ES-I3 (cell line): ENCODE data around the gene PLEKHM1.

Experiments used
- H3K36me3 ChIP-seq: 2 replicates; pipeline ENCODE4 v1.6.1; 2013; ENCODE audit warnings: mild to moderate bottlenecking, low read length, control low read depth, moderate library complexity; ENCODE audit not compliant: insufficient read depth
- H3K4me1 ChIP-seq: 2 replicates; pipeline ENCODE4 v1.6.1; 2013; ENCODE audit warnings: mild to moderate bottlenecking, control low read depth, low read length; ENCODE audit not compliant: insufficient read depth
- H3K9ac ChIP-seq: 2 replicates; pipeline ENCODE4 v1.6.1; 2013; ENCODE audit warnings: low read depth, mild to moderate bottlenecking, low read length, moderate library complexity
- H3K9me3 ChIP-seq: 2 replicates; pipeline ENCODE4 v1.6.1; 2013; ENCODE audit warnings: mild to moderate bottlenecking, low read length, moderate library complexity; ENCODE audit not compliant: control insufficient read depth, insufficient read depth

PLEKHM1 gene

GRCh38 chr17:45440161-45440778, 50.3 kb downstream of the PLEKHM1 start:
- H3K4me1 ChIP-seq = peaks cover 35% of the 10 kb centered on the region; the same call in 1 of the 2 replicates
- H3K36me3 ChIP-seq = no peaks in the 10 kb centered on the region
- no peak overlapping the region for H3K9ac ChIP-seq
- H3K9me3 ChIP-seq = no peaks in the 10 kb centered on the region

DNA sequence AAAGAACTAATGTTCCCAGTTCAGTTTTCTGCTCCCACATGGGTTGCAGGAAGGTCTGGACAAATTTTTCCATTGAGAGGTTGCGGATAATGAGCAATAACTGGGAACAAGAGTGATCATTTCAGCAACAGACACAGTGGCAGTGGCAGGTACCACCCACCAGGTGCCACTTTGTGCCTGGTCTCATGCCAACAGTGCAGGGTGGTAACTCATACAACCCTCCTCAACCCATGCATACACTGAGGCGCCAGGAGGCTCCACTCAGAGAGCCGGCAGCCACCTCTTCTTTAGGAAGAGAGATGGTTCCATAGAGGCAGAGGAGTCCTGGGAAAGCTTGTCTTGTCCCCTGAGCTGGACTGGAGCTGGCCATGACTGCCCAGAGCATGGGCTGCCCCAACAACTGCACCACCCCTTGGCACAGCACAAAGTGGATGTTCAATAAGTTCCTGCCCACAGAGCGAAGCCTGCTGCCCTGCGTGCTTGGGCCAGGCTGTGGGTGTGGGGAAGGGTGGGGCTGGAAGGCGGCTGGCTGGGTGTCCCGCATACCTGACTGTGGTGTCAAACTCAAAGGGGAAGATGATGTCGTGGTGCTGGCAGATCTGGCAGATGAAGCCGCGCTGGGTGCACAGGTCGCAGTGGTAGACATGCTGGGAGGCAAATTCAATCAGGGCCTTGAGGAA, 51.5 kb downstream of the PLEKHM1 start:
- peaks cover 35% of the 10 kb centered on the region; the same call in 1 of the 2 replicates for H3K4me1 ChIP-seq
- no peaks in the 10 kb centered on the region for H3K9me3 ChIP-seq
- no peaks in the 10 kb centered on the region for H3K36me3 ChIP-seq
- no peak overlapping the region for H3K9ac ChIP-seq

GRCh38 chr17:45437465-45438283, 52.8 kb downstream of the PLEKHM1 start:
- Histone ChIP-seq H3K36me3 (no peaks in the 10 kb centered on the region), H3K9ac (no peak overlapping the region), H3K4me1 (peaks cover 41% of the 10 kb centered on the region; the same call in 1 of the 2 replicates), H3K9me3 (no peaks in the 10 kb centered on the region)

- Histone ChIP-seq H3K9me3 (no peaks in the 10 kb centered on the region), H3K4me1 (peaks cover 41% of the 10 kb centered on the region; the same call in 1 of the 2 replicates), H3K36me3 (no peaks in the 10 kb centered on the region), H3K9ac (no peak overlapping the region)
These were observed 53.7 kb downstream of the PLEKHM1 start for GRCh38 chr17:45436625-45437464.

- Histone ChIP-seq H3K9ac (no peak overlapping the region), H3K4me1 (peaks cover 41% of the 10 kb centered on the region; the same call in 1 of the 2 replicates), H3K36me3 (no peaks in the 10 kb centered on the region), H3K9me3 (no peaks in the 10 kb centered on the region)
These were observed 54.4 kb downstream of the PLEKHM1 start for GRCh38 chr17:45436161-45436560.

GRCh38 chr17:45435481-45435880, 55.0 kb downstream of the PLEKHM1 start:
- H3K4me1 ChIP-seq = peaks cover 38% of the 10 kb centered on the region; the same call in 1 of the 2 replicates
- H3K36me3 ChIP-seq = no peaks in the 10 kb centered on the region
- H3K9ac ChIP-seq = no peak overlapping the region
- no peaks in the 10 kb centered on the region for H3K9me3 ChIP-seq

DNA sequence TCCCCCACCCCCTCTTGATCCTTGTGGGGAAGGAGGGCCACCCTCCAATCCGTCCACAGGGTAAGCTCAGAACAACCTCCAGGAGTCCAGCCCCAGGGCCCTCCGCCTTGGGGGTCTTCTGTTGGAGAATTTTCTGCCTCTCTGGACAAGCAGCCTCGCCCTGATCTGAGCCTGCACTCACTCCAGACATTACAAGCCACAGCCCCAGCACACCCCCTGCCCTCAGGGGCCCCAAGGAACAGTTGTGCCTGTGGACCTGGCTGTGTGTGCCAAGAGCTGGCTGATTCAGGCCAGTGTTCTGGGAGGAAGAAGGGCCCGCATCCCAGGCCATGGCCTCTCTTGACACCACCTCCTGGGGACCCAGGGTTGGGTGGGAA, 57.4 kb downstream of the PLEKHM1 start:
- Histone ChIP-seq H3K36me3 (no peaks in the 10 kb centered on the region), H3K4me1 (peaks cover 28% of the 10 kb centered on the region; the same call in 1 of the 2 replicates), H3K9ac (peak overlapping the region; percentile 55; the same call in 1 of the 2 replicates), H3K9me3 (no peaks in the 10 kb centered on the region)

DNA sequence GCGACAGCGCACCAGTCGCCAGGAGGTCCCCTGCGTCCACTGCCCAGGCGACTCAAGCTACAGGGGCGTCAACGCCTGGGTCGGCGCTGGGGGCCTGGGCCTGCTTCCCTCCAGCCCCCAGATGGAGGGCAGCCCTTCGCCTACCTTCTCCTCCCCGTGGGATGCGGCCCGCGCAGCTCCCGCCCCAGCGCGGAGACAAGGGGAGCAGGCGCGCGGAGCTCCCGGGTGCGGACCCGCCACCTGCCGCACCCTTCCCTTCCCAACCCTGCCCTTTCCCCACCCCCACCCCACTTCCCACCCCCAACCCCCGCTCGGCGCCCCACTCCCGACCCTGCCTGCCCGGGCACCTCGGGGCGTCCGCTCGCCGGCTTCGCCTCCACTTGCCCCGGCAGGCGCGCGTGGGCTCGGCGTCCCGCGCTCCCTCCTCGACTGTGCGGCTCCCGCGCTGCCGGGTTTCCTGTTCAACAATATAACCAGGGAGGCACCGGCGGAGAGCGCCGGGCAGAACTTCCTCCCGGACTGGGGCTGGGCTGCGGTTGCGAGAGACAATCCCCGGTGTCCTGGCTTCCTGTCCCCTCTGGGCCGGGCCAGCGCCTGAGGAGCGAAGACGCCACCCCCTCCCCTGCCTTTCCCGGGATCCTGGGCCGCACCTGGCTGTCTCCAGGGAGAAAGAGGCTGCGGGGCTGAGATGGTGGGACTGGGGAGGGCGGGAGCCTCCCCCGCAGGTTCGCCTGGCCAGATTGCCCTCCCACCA, 57.9 kb downstream of the PLEKHM1 start, which contains the start of gene ARHGAP27:
ARHGAP27 (minus strand) TSS at position 466 of the 754 bp plus-strand sequence. CDS start 2,591 bp downstream, outside the sequence.
- H3K9ac ChIP-seq = peak within 1 kb of the TSS; percentile 70
- peaks cover 25% of the 10 kb centered on the region; the same call in 1 of the 2 replicates for H3K4me1 ChIP-seq
- H3K36me3 ChIP-seq = no peaks in the 10 kb centered on the region
- no peaks in the 10 kb centered on the region for H3K9me3 ChIP-seq

- Histone ChIP-seq H3K4me1 (peaks cover 18% of the 10 kb centered on the region; the same call in 1 of the 2 replicates), H3K9me3 (no peaks in the 10 kb centered on the region), H3K9ac (peak overlapping the region; percentile 70), H3K36me3 (no peaks in the 10 kb centered on the region)
These were observed 58.8 kb downstream of the PLEKHM1 start for GRCh38 chr17:45431531-45432404.

GRCh38 chr17:45430738-45431530, 59.6 kb downstream of the PLEKHM1 start:
- Histone ChIP-seq H3K9ac (peak overlapping the region; percentile 70), H3K9me3 (no peaks in the 10 kb centered on the region), H3K4me1 (peaks cover 13% of the 10 kb centered on the region; the same call in 1 of the 2 replicates), H3K36me3 (no peaks in the 10 kb centered on the region)

- H3K9ac ChIP-seq = peak overlapping the region; percentile 70; the same call in 1 of the 2 replicates
- H3K9me3 ChIP-seq = no peaks in the 10 kb centered on the region
- peaks cover 11% of the 10 kb centered on the region; the same call in 1 of the 2 replicates for H3K4me1 ChIP-seq
- no peaks in the 10 kb centered on the region for H3K36me3 ChIP-seq
These were observed 60.3 kb downstream of the PLEKHM1 start for GRCh38 chr17:45430006-45430737.
